ENCODE data around the gene MAGEE2.

Gene MAGEE2, protein sequence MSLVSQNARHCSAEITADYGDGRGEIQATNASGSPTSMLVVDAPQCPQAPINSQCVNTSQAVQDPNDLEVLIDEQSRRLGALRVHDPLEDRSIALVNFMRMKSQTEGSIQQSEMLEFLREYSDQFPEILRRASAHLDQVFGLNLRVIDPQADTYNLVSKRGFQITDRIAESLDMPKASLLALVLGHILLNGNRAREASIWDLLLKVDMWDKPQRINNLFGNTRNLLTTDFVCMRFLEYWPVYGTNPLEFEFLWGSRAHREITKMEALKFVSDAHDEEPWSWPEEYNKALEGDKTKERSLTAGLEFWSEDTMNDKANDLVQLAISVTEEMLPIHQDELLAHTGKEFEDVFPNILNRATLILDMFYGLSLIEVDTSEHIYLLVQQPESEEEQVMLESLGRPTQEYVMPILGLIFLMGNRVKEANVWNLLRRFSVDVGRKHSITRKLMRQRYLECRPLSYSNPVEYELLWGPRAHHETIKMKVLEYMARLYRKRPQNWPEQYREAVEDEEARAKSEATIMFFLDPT

DNA sequence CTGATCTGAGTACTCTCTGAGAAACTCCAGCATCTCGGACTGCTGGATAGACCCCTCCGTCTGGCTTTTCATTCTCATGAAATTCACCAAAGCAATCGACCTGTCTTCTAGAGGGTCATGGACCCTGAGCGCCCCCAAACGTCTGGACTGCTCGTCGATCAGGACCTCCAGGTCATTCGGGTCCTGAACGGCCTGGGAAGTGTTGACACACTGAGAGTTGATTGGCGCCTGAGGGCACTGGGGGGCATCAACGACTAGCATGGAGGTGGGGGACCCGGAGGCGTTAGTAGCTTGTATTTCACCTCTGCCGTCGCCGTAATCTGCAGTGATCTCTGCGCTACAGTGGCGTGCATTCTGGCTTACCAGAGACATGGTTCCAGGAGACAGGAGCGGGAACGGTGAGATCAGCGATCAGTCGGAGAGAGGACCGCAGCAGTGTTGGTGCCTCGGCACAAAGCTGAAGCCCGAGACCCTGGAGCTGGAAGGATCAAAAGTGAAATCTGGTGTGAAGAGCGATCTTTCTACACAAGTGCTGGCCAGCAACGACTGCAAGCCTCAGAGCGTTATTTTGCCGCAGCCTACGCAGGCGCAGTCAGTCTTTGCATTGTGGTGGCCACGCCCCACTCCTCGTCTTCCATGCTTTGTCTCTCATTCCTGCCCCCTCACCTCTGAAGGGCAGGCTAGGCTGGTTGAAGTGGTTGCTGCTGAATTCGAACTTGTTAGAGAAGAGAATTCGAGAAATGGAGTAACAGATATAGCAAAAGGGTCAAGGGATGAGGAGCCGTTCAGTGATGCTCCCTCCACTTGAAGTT is at the start of gene MAGEE2:
TSS of gene MAGEE2 (minus strand) at position 575 of the 812 bp plus-strand sequence. CDS start at position 372, 203 bp downstream.
- TF ChIP-seq, protein P1, sequence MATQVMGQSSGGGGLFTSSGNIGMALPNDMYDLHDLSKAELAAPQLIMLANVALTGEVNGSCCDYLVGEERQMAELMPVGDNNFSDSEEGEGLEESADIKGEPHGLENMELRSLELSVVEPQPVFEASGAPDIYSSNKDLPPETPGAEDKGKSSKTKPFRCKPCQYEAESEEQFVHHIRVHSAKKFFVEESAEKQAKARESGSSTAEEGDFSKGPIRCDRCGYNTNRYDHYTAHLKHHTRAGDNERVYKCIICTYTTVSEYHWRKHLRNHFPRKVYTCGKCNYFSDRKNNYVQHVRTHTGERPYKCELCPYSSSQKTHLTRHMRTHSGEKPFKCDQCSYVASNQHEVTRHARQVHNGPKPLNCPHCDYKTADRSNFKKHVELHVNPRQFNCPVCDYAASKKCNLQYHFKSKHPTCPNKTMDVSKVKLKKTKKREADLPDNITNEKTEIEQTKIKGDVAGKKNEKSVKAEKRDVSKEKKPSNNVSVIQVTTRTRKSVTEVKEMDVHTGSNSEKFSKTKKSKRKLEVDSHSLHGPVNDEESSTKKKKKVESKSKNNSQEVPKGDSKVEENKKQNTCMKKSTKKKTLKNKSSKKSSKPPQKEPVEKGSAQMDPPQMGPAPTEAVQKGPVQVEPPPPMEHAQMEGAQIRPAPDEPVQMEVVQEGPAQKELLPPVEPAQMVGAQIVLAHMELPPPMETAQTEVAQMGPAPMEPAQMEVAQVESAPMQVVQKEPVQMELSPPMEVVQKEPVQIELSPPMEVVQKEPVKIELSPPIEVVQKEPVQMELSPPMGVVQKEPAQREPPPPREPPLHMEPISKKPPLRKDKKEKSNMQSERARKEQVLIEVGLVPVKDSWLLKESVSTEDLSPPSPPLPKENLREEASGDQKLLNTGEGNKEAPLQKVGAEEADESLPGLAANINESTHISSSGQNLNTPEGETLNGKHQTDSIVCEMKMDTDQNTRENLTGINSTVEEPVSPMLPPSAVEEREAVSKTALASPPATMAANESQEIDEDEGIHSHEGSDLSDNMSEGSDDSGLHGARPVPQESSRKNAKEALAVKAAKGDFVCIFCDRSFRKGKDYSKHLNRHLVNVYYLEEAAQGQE (IDR thresholded peaks at IDR 0.05; ENCODE audit: low read depth), result no peak
- TF ChIP-seq TAF1 (IDR thresholded peaks at IDR 0.05; ENCODE audit: low read depth) (no peak), CREB1 (IDR thresholded peaks at IDR 0.05; ENCODE audit: low read depth) (no peak), EP300 (IDR thresholded peaks at IDR 0.05; ENCODE audit: borderline replicate concordance) (no peak)
- TF ChIP-seq, protein P2, sequence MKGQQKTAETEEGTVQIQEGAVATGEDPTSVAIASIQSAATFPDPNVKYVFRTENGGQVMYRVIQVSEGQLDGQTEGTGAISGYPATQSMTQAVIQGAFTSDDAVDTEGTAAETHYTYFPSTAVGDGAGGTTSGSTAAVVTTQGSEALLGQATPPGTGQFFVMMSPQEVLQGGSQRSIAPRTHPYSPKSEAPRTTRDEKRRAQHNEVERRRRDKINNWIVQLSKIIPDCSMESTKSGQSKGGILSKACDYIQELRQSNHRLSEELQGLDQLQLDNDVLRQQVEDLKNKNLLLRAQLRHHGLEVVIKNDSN (IDR thresholded peaks at IDR 0.05), result no peak

DNA sequence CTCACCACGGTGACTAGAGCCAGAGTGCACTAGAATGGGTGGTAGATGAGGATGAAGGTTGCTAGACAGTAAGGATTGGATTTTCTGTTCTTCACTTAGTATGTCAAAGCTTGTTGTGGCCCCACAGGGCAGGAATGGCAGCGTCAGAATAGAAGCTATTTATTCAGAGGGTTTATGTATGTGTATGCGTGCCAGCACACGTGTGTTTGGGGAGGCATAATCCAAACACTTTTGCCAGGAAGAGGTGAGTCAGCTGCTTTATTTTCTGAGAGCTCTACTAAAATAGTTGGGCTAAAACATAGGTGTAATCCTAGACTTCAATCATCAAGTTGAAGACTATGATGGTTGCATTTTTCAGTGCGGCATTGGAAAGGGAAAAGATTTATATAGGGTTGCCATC is 1.2 kb upstream of the MAGEE2 start:
- TF ChIP-seq, protein P1 (IDR thresholded peaks at IDR 0.05; ENCODE audit: low read depth), result no peak
- TF ChIP-seq TAF1 (IDR thresholded peaks at IDR 0.05; ENCODE audit: low read depth) (no peak), YY1 (IDR thresholded peaks at IDR 0.05; ENCODE audit: low read depth) (no peak), CEBPB (IDR thresholded peaks at IDR 0.05) (no peak), EGR1 (IDR thresholded peaks at IDR 0.05) (no peak), TCF12 (IDR thresholded peaks at IDR 0.05; ENCODE audit: low read depth) (no peak), FOXM1 (IDR thresholded peaks at IDR 0.05; ENCODE audit: borderline replicate concordance, low read depth) (no peak), TEAD4 (IDR thresholded peaks at IDR 0.05) (no peak)

DNA sequence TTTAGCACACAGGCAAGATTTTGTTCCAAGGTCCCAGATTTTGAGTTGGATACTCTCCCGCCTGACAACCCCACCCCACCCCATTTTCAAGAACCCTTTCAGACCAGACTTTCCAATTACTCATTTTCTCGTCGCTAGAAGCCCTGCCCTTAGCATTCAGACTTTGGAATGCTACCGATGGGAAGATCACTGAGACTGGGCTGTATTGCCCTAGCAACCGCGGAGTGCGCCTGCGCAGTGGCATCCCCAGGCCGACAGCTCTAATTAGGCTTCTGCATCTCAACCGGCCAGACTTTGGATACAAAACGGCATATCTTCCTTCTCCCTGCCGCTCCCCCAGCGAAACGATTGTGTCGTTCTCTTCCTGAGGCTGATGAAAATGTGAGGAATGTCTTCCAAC is 3.4 kb downstream of the MAGEE2 start:
- TF ChIP-seq RAD21 (IDR thresholded peaks at IDR 0.05; ENCODE audit: low read depth) (no peak), CREB1 (IDR thresholded peaks at IDR 0.05; ENCODE audit: low read depth) (no peak), YY1 (IDR thresholded peaks at IDR 0.05; ENCODE audit: low read depth) (no peak), TCF12 (IDR thresholded peaks at IDR 0.05; ENCODE audit: low read depth) (no peak), TEAD4 (IDR thresholded peaks at IDR 0.05) (no peak), EGR1 (IDR thresholded peaks at IDR 0.05) (no peak), TAF1 (IDR thresholded peaks at IDR 0.05; ENCODE audit: low read depth) (no peak), CEBPB (IDR thresholded peaks at IDR 0.05) (no peak), NFIC (IDR thresholded peaks at IDR 0.05) (no peak)
- TF ChIP-seq, protein P3, sequence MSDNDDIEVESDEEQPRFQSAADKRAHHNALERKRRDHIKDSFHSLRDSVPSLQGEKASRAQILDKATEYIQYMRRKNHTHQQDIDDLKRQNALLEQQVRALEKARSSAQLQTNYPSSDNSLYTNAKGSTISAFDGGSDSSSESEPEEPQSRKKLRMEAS (IDR thresholded peaks at IDR 0.05), result no peak
- TF ChIP-seq, protein P2 (IDR thresholded peaks at IDR 0.05), result no peak
- TF ChIP-seq, protein P1 (IDR thresholded peaks at IDR 0.05; ENCODE audit: low read depth), result no peak

DNA sequence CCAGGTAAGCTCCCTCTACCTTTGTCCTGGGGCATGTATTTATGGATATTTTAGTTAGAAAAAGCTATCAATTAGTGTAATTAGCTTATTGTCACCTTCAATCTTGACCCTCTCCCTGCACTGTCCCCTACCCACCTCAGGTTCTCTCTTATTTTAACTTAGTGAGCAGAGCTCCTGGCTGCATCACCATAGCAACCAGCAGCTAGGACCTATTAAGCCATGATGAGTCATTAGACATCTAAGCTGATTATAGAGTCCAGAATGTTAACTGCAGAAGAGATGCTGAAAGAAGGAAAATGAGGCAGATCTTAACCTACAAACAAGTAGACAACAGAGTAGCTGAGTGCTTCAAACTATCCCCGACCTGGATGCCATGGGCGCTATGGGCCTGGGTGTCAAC is 36.6 kb downstream of the MAGEE2 start:
- TF ChIP-seq NFIC (IDR thresholded peaks at IDR 0.05), result no peak
- TF ChIP-seq TAF1 (IDR thresholded peaks at IDR 0.05; ENCODE audit: low read depth), result no peak
- TF ChIP-seq, protein P2 (IDR thresholded peaks at IDR 0.05), result no peak
- no peak for TF ChIP-seq EGR1 (IDR thresholded peaks at IDR 0.05)
- no peak for TF ChIP-seq EP300 (IDR thresholded peaks at IDR 0.05; ENCODE audit: borderline replicate concordance)
- TF ChIP-seq CEBPB (IDR thresholded peaks at IDR 0.05), result no peak
- no peak for TF ChIP-seq TCF12 (IDR thresholded peaks at IDR 0.05; ENCODE audit: low read depth)
- TF ChIP-seq, protein P3 (IDR thresholded peaks at IDR 0.05), result no peak
- no peak for TF ChIP-seq RAD21 (IDR thresholded peaks at IDR 0.05; ENCODE audit: low read depth)
- no peak for TF ChIP-seq FOXM1 (IDR thresholded peaks at IDR 0.05; ENCODE audit: borderline replicate concordance, low read depth)
- TF ChIP-seq ZBTB7A (IDR thresholded peaks at IDR 0.05; ENCODE audit: low read depth), result no peak
- TF ChIP-seq CREB1 (IDR thresholded peaks at IDR 0.05; ENCODE audit: low read depth), result no peak
- TF ChIP-seq TEAD4 (IDR thresholded peaks at IDR 0.05), result no peak
- TF ChIP-seq, protein P1 (IDR thresholded peaks at IDR 0.05; ENCODE audit: low read depth), result no peak
- TF ChIP-seq YY1 (IDR thresholded peaks at IDR 0.05; ENCODE audit: low read depth), result no peak
